NCI-H1417 treated with DMSO at 0.1 percent for 48 hours (cell line): ENCODE data around the gene DUSP9.

ENCODE experiments used
- DNase-seq: peaks from one replicate; lab custom pipeline; 2025; lab: John Stamatoyannopoulos, UW

Gene DUSP9

GRCh38 chrX:153621949-153622598, 24.9 kb upstream of the DUSP9 start:
- DNase-seq = no peak

- DNase-seq = no peak
Observed at GRCh38 chrX:153622661-153623309, 24.2 kb upstream of the DUSP9 start.

GRCh38 chrX:153623310-153624029, 23.5 kb upstream of the DUSP9 start:
- no peak for DNase-seq

- no peak for DNase-seq
Observed at GRCh38 chrX:153624196-153625091, 22.6 kb upstream of the DUSP9 start.

- DNase-seq = no peak
Observed at GRCh38 chrX:153625271-153626024, 21.6 kb upstream of the DUSP9 start.

- no peak for DNase-seq
Observed at GRCh38 chrX:153626025-153626633, 20.9 kb upstream of the DUSP9 start.

- no peak for DNase-seq
Observed at GRCh38 chrX:153626863-153627674, 19.9 kb upstream of the DUSP9 start.

- DNase-seq = no peak
Observed at GRCh38 chrX:153627675-153628111, 19.3 kb upstream of the DUSP9 start.

- DNase-seq = no peak
Observed at GRCh38 chrX:153628129-153628528, 18.9 kb upstream of the DUSP9 start.

GRCh38 chrX:153628665-153629064, 18.3 kb upstream of the DUSP9 start:
- DNase-seq = no peak

- DNase-seq = no peak
Observed at GRCh38 chrX:153631346-153631745, 15.7 kb upstream of the DUSP9 start.

- DNase-seq = no peak
Observed at GRCh38 chrX:153631907-153632594, 15.0 kb upstream of the DUSP9 start.

GRCh38 chrX:153632595-153632946, 14.4 kb upstream of the DUSP9 start:
- DNase-seq = no peak

- no peak for DNase-seq
Observed at GRCh38 chrX:153633048-153633447, 14.0 kb upstream of the DUSP9 start.

GRCh38 chrX:153633607-153634180, 13.3 kb upstream of the DUSP9 start:
- DNase-seq = no peak

GRCh38 chrX:153634236-153634635, 12.8 kb upstream of the DUSP9 start:
- DNase-seq = no peak

GRCh38 chrX:153634832-153635231, 12.2 kb upstream of the DUSP9 start:
- no peak for DNase-seq

GRCh38 chrX:153635388-153635787, 11.6 kb upstream of the DUSP9 start:
- DNase-seq = no peak
